Endometrial microvascular endothelial cells (primary cell): ENCODE results near the gene RASGRP4. TPM values are rescaled to one million over a fixed set of nuclear protein-coding genes. Genes with fewer than 3 reads are reported as not detected.
"Not testable (repeated sequence)": the region's sequence is repeated elsewhere in the genome, so short reads cannot be mapped to it uniquely, and the experiment has no call there.

ENCODE experiments used
- in situ Hi-C: cut with HindIII; loops from 2 replicates; pipeline ENCODE4 v1.10.0; 2017; ENCODE audit warnings: low sequenced_read_pairs, low pct_unique_long_range_greater_than_20kb; ENCODE audit errors: inconsistent ontology term
- total RNA-seq: library from RNA; depleted of rRNA; stranded (reverse); fragments of >200 nt; gene quantifications from one replicate; pipeline ENCODE4 v1.2.3, GENCODE V29; 2015; ENCODE audit errors: inconsistent ontology term

RASGRP4 gene
- total RNA-seq, 1 donor from 2014 or later = not detected

DNA sequence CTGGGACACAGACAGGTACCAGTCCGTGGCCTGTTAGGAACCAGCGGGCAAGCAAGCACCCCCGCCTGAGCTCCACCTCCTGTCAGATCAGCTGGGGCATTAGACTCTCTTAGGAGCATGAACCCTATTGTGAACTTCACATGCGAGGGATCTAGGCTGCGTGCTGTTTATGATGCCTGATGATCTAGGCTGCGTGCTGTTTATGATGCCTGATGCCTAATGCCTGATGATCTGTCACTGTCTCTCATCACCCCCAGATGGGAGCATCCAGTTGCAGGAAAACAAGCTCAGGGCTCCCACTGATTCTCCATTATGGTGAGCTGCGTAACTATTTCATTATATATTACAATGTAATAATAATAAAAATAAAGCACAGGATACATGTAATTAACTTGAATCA lies 3.6 kb downstream of the RASGRP4 start:
- in situ Hi-C loops = no loop called here

DNA sequence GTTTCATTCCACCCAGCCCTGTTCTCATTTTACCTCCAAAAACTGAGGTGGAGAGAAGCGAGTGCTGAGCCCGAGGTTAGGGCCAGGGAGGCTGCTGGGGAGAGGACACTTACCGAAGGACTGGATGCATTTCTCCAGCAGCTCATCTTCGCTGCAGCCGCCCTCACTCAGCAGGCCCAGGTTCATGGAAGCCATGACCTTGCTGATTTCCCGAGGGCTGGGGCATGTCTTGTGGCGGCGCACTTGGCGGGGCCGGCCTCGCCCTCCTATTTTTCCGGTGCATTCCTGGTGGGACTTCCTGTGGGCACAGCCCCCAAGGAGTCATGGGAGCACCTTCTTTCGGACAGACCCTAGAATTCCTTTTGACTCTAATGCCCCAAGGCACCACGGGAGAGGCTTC lies 4.2 kb downstream of the RASGRP4 start:
- in situ Hi-C loops = no loop called here

DNA sequence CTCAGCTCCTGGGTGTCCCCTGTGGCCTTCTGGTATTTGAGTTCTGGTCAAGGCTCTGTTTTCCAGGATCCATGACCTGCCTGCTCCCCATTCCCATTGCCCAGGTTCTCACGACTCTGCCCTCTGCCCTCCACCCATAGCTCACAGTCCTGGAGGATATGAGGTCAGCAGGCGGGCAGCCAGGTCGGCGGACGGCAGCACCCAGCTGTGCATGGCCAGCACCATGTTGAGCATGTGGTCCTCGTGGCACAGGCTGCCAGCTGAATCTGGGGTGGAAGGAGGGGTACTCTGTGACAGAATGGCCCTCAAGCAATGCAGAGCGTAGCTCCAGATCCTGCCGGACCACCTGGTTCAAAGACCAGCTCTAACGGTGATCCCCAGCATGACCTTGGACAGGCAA lies 5.1 kb downstream of the RASGRP4 start:
- in situ Hi-C loops = no loop called here

DNA sequence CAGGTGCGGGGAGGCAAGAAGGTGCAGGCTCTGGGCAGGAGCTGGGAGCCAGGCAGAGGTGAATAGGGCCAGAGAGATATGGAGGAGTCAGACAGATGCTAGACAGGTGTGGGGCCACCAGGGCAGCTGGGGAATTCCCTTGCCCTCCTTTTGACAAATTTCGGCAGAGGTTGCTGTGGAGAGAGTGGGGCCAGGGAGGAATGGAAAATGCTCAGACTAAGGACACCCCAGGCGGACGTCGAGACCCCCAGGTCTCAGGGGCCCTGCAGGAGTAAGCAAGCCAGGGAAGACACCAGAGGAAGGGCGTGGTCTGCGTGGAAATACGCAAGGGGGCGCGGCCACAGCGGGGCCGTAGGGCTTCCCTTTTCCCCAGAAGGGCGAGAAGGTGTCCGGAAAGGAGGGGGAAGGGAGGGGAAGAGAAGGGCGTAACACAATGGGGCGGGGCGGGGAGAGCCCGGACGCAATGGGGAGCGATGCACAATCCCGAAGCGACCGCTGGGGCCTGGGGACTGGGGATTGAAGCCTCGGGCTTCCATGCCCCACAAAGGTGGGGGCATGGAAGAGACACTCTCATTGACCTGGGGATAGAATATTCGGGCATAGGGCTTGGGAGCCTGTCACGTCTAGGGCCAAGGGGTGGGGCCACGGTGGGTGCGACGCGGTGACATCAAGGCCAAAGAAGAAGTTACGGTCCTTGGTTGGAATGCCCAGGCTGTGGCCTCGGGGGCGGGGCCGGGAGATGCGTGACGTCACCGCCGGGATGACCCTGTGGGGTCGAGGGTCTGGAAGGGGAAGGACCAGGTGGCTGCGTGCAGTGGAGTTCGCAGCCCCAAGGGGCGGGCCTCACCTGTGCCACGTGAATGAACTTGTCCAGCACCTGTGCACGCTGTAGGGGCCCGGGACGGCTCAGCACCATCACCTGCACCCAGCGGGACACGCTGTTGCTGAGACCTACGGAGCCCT lies 8.2 kb downstream of the RASGRP4 start:
- in situ Hi-C loops = no loop called here

DNA sequence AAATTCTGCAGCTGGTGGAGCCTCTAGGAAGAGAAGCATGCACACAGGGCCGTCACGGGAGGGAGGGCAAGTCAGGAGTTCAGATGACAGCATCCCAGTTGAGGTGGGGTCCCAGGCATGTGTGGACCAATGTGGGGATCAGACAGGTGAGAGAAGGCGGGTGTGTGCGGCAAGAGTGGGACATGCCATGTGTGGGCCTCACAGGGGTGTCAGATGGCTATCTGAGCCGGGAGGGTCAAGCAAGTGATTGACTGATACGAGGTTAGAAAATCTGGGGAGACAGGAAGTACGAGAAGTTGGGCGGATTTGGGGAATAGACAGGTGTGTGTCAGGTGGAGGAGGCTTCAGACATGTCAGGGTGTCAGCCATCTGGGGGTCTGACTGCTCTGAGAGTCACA lies 8.9 kb downstream of the RASGRP4 start:
- in situ Hi-C loops = no loop called here

DNA sequence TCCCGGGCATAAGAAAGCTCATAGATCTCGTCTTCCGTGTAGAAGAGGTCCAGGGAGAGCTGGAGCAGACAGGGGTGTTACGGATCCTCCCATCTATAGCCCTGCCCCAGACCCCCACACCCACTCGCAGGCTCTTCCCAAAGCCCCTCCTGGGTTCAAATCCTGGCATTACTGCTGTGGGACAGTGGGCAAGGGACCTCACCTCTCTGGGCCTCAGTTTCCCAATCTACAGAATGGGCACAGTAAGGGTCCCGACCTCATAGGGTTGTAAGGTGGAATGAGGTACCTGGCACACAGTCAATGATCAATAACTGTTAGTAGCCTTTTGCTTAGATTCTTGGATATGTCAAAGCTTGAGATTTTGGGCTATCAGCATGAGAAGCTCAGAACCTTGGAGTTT lies 12.6 kb downstream of the RASGRP4 start:
- in situ Hi-C loops = no loop called here

DNA sequence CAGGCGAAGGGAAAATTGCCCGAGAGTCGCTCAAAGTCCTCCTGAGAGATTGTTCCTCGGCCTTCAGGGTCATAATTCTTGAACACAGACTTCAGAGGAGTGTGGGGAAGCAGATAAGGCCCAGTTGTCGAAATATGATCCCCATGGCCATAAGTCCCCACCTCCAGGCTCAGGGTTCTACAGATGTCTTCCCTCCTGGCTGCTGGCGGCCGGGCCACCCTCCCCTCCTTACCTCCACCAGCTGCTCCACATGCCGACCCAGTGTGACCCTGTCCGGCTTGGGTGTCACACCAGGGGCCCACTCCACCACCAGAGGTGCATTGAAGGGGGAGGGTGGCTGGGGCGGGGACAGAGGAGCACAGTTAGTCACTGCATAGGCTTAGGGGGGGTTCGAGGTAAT lies 13.1 kb downstream of the RASGRP4 start:
- in situ Hi-C loops = no loop called here

DNA sequence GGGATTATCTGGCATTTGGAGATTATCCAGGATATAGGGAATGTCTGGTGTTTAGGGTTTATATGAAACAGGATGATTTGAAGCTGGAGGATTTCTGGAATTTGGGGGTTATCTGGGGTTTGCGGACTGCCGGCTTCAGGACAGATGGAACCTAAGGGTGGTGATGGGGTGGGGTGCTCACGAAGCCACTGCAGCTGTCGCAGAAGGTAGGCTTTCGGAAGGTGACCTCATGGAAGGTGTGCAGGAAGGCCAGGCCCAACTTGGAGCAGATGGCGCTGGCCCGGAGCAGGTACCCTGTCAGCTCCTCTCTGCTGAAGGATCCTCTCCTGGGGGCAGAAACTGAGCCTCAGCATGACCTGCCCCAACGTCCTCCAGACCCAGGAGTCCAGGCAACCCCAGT lies 13.5 kb downstream of the RASGRP4 start:
- in situ Hi-C loops = no loop called here

DNA sequence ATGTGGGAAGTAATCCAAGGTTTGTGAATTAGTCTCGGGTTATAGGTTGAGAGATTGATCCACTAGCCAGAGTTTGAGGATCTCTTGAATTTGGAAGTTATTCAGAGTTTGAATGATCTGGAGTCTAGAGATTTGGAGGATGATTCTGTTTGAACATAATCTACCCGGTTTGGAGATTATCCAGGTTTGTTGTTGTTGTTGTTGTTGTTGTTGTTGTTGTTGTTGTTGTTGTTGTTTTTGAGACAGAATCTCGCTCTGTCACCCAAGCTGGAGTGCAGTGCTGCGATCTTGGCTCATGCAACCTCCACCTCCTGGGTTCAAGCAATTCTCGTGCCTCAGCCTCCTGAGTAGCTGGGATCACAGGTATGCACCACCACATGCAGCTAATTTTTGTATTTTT lies 14.1 kb downstream of the RASGRP4 start:
- in situ Hi-C loops = not testable (repeated sequence)

DNA sequence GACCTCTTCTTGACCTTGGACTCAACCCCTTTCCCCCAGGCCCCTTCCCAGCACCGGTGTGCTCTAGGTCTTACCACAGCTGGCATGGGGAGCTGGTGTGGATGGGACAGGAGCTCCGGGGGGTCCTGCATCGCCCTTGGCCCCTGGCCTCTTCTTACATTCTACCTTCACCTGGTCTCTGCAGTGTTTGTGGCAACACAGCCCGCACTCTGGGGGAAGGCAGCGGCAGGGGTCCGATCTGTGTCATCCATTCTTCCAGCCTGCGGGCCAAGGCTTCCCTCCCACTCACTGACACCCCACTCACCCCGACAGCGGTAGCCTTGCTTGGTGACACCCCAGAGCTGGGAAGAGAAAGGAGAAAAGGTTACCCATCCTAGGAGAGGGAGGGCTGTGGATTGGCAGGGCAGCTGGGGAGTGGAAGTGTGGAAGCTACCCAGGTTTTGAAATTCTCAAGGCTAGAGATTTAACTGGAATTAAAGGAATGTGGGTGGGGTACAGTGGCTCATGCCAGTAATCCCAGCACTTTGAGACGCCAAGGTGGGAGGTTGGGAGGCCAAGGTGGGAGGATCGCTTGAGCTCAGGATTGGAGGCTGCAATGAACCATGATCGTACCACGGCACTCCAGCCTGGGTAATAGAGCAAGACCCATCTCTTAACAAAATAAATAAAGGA lies 14.8 kb downstream of the RASGRP4 start:
- in situ Hi-C loops = no loop called here

DNA sequence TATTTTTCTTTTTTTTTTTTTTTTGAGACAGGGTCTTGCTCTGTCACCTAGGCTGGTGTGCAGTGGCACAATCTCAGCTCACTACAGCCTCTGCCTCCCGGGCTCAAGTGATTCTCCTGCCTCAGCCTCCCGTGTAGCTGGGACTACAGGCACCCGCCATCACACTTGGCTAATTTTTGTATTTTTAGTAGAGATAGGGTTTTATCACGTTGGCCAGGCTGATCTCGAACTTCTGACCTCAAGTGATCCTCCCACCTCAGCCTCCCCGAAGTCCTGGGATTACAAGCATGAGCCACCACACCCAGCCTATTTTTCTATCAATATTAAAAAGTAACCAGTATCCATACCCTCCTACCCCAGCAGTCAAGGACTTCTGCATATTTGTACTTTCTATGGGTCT lies 15.6 kb downstream of the RASGRP4 start:
- in situ Hi-C loops = not testable (repeated sequence)

DNA sequence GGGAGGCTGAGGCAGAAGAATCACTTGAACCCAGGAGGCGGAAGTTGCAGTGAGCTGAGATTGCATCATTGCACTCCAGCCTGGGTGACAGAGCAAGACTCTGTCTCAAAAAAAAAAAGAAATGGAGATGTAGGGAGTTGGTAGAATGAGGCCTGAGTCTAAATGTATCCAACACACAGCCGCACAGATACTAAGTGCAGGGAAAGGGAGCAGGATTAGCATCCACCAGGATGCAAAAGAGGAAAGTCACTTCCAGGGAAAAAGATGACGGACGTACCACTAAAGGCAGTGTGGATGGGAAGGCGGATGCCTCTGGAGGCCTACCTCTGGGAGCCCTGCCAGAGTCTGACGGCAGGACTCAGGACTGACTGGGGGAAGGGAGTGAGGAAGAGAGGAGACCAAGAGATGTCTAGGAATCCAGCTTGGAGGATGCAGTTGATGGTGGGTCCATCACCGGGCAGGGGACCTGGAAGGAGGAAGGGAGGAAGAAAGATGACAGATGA lies 16.3 kb downstream of the RASGRP4 start:
- in situ Hi-C loops = no loop called here

DNA sequence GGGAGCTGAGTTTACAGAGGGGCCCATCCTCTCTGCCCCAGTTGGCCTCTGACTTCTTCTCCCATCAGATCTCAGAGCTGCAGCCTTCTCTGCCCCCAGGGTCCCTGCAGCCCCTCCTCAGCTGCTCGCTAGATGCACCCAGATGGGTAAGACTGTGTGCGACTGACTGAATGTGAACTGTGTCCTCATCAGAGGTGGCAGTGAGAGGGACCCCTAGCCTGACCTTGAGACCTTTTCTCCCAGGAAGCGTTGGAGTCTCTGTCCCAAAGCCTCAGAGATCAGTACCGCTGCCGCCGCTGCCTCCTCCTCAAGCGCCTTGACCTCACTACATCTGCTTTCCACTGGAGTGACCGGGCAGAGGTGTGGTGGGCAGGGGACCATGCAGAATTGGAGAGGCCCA lies 20.7 kb downstream of the RASGRP4 start:
- in situ Hi-C loops = no loop called here

DNA sequence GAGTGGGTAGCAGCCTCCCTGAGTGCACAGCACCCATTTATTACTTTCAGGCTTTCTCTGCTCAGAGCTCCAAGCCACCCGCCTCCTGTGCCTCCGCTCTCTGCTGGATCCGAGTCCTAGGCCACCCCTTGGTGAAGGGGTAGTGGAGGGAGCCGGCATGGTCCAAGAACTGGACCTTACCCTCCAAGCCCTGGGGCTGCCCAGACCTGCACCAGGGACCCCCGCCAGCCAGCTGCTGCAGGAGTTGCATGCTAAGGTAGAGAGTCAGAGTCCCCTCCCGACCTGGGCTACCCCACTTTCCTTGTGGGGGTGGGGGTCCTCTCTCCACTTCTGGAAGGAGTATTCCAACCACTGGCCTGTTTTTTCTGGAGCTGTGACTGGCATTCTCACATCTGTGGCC lies 21.2 kb downstream of the RASGRP4 start:
- in situ Hi-C loops = no loop called here

DNA sequence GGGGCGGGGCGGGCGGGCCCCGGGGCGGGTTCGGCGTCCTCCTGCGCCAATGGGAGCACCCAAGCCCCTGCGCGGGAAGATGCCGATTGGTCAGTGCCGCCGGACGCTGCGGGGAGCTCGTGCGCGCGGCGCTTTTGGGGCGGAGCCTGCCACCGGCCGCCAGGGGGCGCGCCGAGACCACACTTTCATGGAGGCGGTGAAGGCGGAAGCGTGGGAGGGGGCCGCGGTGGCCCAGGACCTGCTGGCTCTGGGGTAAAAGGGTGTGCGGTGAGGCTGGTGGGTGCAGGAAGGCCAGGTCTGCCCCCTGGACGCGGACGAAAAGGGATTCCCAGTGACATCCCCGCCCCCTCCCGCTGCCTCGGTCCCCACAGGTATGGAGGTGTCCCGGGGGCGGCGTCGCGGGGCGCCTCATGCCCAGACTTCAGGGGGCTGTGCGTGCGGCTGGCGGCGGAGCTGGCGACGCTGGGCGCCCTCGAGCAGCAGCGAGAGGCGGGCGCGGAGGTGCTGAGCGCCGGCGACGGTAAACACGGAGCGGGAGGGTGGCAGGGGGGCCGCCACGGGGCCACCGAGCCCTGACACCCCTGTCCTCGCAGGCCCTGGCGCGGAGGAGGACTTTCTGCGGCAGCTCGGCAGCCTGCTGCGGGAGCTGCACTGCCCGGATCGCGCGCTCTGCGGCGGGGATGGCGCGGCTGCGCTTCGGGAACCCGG lies 22.9 kb downstream of the RASGRP4 start, which contains the start of gene FAM98C:
Gene FAM98C (plus strand): TSS at position 127 of the 708 bp plus-strand sequence. CDS start 61 bp downstream, at position 188.
- in situ Hi-C loops = no loop called here

DNA sequence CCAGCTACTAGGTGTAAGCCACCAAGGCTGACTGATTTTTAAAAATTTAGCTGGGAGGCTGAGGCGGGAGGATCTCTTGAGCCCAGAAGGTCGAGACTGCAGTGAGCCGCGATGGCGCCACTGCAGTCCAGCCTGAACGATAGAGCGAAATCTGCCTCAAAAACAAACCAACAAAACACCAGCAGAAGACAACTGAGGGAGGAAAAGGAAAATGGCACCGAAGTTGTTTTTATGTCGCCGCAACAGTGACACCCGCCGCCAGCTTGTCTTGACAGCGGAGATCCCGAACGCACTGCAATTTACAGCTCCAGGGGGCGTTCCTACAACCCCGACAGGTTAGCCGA lies 23.4 kb downstream of the RASGRP4 start:
- in situ Hi-C loops = no loop called here

DNA sequence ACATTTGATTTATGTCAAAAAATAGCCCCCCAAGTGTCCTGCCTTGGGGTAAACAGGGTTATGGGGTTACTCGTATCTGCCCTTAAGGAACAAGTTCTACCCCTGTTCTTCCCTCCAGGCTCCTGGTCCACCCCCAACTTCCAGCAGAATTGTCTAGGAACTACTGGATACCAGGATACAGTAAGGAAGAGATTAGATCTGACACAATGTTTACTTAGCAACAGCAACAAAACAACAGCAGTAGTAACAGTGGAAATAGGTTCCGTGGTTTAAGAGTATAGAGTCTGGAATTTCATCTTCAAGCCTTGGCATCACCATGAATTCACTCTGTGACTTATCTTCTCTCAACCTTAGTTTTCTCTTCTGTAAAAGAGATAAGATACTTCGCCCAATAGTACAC lies 24.9 kb downstream of the RASGRP4 start:
- in situ Hi-C loops = no loop called here

DNA sequence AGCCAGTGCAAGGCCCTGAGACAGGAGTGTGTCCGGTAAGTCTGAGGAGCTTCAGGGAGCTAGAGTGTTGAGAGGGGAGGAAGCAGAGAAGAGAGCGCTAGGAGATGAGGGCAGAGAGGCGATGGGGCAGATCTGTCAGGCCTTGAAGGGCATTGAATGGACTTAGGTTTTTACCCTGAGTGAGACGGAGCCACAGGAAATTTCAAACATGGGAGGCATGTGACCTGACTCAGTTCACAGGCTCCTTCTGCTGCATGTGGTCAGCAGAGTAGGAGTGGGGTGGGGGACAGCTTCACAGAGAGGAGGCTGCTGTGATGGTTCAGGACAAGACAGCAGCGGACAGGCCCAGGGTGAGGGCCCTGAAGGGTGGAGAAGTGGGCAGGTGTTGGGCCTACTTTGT lies 25.7 kb downstream of the RASGRP4 start:
- in situ Hi-C loops = no loop called here

DNA sequence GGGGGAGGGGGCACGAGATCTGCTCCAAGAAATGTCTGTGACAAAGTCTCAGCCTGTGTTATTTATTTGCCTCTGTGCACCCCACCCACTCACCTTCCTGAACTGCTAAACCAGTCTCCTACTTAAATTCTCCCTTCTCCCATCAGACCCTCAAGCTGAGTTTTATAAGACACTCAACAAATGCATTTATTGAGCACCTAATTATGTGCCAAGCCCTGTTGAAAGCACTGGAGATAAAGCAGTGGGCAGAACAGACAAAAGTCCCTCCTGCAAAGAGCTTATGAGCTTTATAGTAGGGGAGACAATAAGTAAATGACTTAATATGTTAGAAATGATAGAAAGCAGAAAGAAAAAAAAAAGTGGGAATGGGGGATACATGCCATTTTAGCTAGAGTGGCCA lies 26.5 kb downstream of the RASGRP4 start:
- in situ Hi-C loops = no loop called here
